WTC11 (cell line): ENCODE measurements around the gene PRDX2.

ENCODE experiments used
- TEAD4 ChIP-seq: sonication (generic); formaldehyde crosslinking; IDR thresholded peaks from 2 replicates; pipeline ENCODE4 v1.8.0; 2022; ENCODE audit warnings: mild to moderate bottlenecking, missing genetic modification reagents
- ZNF317 ChIP-seq: sonication (generic); formaldehyde crosslinking; IDR thresholded peaks from 2 replicates; pipeline ENCODE4 v1.8.1; 2023; ENCODE audit warnings: low read depth, mild to moderate bottlenecking, moderate library complexity, missing genetic modification reagents, borderline replicate concordance
- TF ChIP-seq, protein P1 (sequence below): fragments of 200-600 bp; IDR thresholded peaks from 2 replicates; pipeline ENCODE4 v1.8.0; 2022; ENCODE audit warnings: antibody characterized with exemption
- TF ChIP-seq, protein P2 (sequence below): sonication (generic); formaldehyde crosslinking; IDR thresholded peaks from 2 replicates; pipeline ENCODE4 v1.8.0; 2022; ENCODE audit warnings: mild to moderate bottlenecking, missing genetic modification reagents

DNA sequence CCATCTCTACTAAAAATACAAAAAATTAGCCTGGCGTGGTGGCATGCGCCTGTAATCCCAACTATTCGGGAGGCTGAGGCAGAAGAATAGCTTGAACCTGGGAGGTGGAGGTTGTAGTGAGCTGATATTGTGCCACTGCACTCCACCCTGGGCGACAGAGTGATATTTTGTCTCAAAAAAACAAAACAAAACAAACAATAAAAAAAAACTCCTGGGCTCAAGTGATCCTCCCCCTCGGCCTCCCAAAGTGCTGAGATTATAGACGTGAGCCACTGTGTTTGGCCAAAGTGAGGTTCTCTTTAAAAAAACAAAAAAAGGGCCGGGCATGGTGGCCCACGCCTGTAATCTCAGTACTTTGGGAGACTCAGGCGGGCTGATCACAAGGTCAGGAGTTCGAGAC lies 14.1 kb downstream of the PRDX2 start:
- TF ChIP-seq ZNF317 (CRISPR knock-in tag) (no peak), TEAD4 (CRISPR knock-in tag) (no peak)
- TF ChIP-seq, protein P1, sequence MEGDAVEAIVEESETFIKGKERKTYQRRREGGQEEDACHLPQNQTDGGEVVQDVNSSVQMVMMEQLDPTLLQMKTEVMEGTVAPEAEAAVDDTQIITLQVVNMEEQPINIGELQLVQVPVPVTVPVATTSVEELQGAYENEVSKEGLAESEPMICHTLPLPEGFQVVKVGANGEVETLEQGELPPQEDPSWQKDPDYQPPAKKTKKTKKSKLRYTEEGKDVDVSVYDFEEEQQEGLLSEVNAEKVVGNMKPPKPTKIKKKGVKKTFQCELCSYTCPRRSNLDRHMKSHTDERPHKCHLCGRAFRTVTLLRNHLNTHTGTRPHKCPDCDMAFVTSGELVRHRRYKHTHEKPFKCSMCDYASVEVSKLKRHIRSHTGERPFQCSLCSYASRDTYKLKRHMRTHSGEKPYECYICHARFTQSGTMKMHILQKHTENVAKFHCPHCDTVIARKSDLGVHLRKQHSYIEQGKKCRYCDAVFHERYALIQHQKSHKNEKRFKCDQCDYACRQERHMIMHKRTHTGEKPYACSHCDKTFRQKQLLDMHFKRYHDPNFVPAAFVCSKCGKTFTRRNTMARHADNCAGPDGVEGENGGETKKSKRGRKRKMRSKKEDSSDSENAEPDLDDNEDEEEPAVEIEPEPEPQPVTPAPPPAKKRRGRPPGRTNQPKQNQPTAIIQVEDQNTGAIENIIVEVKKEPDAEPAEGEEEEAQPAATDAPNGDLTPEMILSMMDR = no peak
- TF ChIP-seq, protein P2, sequence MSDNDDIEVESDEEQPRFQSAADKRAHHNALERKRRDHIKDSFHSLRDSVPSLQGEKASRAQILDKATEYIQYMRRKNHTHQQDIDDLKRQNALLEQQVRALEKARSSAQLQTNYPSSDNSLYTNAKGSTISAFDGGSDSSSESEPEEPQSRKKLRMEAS (CRISPR knock-in tag) = no peak
